HEK293 (cell line): ENCODE measurements around the gene HMOX1.

Experiments
- CTCF ChIA-PET: fragments of 350-600 bp; formaldehyde crosslinking; extraction: SDS; loops from one replicate; lab custom pipeline; 2021; ENCODE audit warnings: antibody characterized with exemption; lab: Yijun Ruan, JAX
- POLR2A ChIA-PET: fragments of 300-600 bp; formaldehyde crosslinking; extraction: SDS; loops from one replicate; lab custom pipeline; 2020; ENCODE audit warnings: antibody characterized with exemption, inconsistent platforms; lab: Yijun Ruan, JAX
- H3K27ac ChIP-seq: fragments of 200-500 bp; sonication (Bioruptor generic); 2 replicates; pipeline ENCODE4 v1.5.1; 2014; ENCODE audit warnings: low read depth, low read length, control low read depth, inconsistent platforms; ENCODE audit errors: extremely low read depth
- H3K36me3 ChIP-seq, 2 experiments: fragments of 200-500 bp in 1 of 2; sonication (Bioruptor generic) in 1 of 2; 1 replicate in 1 of 2; 2 replicates in 1 of 2; pipeline ENCODE4 v1.5.1; 2014 to 2017; ENCODE audit warnings: inconsistent platforms in 2 of 2, low read length in 2 of 2; ENCODE audit not compliant: control insufficient read depth in 2 of 2, insufficient read depth in 1 of 2
- H3K4me1 ChIP-seq: fragments of 200-500 bp; sonication (Bioruptor generic); 2 replicates; pipeline ENCODE4 v1.5.1; 2014; ENCODE audit warnings: mild to moderate bottlenecking, low read length, inconsistent platforms; ENCODE audit not compliant: control insufficient read depth, insufficient read depth
- H3K4me3 ChIP-seq: 2 replicates; pipeline ENCODE4 v1.5.1; 2011; ENCODE audit warnings: low read depth, mild to moderate bottlenecking, control low read depth, low read length, moderate library complexity
- H3K9me3 ChIP-seq: fragments of 200-500 bp; sonication (Bioruptor generic); 2 replicates; pipeline ENCODE4 v1.5.1; 2014; ENCODE audit warnings: low read depth, low read length, inconsistent platforms; ENCODE audit not compliant: control insufficient read depth, insufficient read depth
- GLIS1 ChIP-seq: fragments of 450-650 bp; formaldehyde crosslinking; IDR thresholded peaks from 2 replicates; pipeline ENCODE4 v1.5.1; 2016; ENCODE audit warnings: missing biosample characterization, missing genetic modification characterization
- KLF1 ChIP-seq: fragments of 450-650 bp; formaldehyde crosslinking; IDR thresholded peaks from 2 replicates; pipeline ENCODE4 v1.5.1; 2016; ENCODE audit warnings: missing biosample characterization, missing genetic modification characterization
- MYNN ChIP-seq: fragments of 450-650 bp; formaldehyde crosslinking; IDR thresholded peaks from 2 replicates; pipeline ENCODE4 v1.5.1; 2016; ENCODE audit warnings: missing biosample characterization, missing genetic modification characterization, borderline replicate concordance
- MZF1 ChIP-seq: fragments of 450-650 bp; formaldehyde crosslinking; IDR thresholded peaks from 2 replicates; pipeline ENCODE4 v1.5.1; 2017; ENCODE audit warnings: missing biosample characterization, missing genetic modification characterization, borderline replicate concordance
- SALL2 ChIP-seq: fragments of 450-650 bp; formaldehyde crosslinking; IDR thresholded peaks from 2 replicates; pipeline ENCODE4 v1.5.0; 2017; ENCODE audit warnings: missing biosample characterization, mild to moderate bottlenecking, missing genetic modification characterization, borderline replicate concordance
- SP2 ChIP-seq: fragments of 450-650 bp; formaldehyde crosslinking; IDR thresholded peaks from 2 replicates; pipeline ENCODE4 v1.5.1; 2016; ENCODE audit warnings: missing biosample characterization, missing genetic modification characterization
- ZBTB17 ChIP-seq: fragments of 450-650 bp; formaldehyde crosslinking; IDR thresholded peaks from 2 replicates; pipeline ENCODE4 v1.5.1; 2016; ENCODE audit warnings: missing biosample characterization, missing genetic modification characterization
- ZFHX2 ChIP-seq: fragments of 450-650 bp; formaldehyde crosslinking; conservative IDR thresholded peaks from 2 replicates; pipeline ENCODE4 v1.5.1; 2016; ENCODE audit warnings: missing biosample characterization, missing genetic modification characterization
- ZFP41 ChIP-seq: fragments of 450-650 bp; formaldehyde crosslinking; IDR thresholded peaks from 2 replicates; pipeline ENCODE4 v1.5.1; 2016; ENCODE audit warnings: missing biosample characterization, missing genetic modification characterization, borderline replicate concordance
- ZNF311 ChIP-seq: fragments of 450-650 bp; formaldehyde crosslinking; IDR thresholded peaks from 2 replicates; pipeline ENCODE4 v1.5.1; 2017; ENCODE audit warnings: missing biosample characterization, missing genetic modification characterization, borderline replicate concordance
- ZNF341 ChIP-seq: fragments of 450-650 bp; formaldehyde crosslinking; IDR thresholded peaks from 2 replicates; pipeline ENCODE4; 2016; ENCODE audit warnings: low read depth, missing biosample characterization, missing genetic modification characterization
- ZNF350 ChIP-seq: fragments of 450-650 bp; formaldehyde crosslinking; IDR thresholded peaks from 2 replicates; pipeline ENCODE4 v1.5.0; 2017; ENCODE audit warnings: missing biosample characterization, mild to moderate bottlenecking, missing genetic modification characterization
- ZNF404 ChIP-seq: fragments of 450-650 bp; formaldehyde crosslinking; IDR thresholded peaks from 2 replicates; pipeline ENCODE4 v1.5.1; 2017; ENCODE audit warnings: missing biosample characterization, missing genetic modification characterization
- ZNF473 ChIP-seq: fragments of 450-650 bp; formaldehyde crosslinking; IDR thresholded peaks from 2 replicates; pipeline ENCODE4 v1.5.1; 2017; ENCODE audit warnings: missing biosample characterization, missing genetic modification characterization
- ZNF549 ChIP-seq: fragments of 450-650 bp; IDR thresholded peaks from 2 replicates; pipeline ENCODE4 v1.5.1; 2018; ENCODE audit warnings: missing biosample characterization, missing genetic modification characterization, mild to moderate bottlenecking, inconsistent platforms, moderate library complexity
- ZNF560 ChIP-seq: fragments of 450-650 bp; formaldehyde crosslinking; IDR thresholded peaks from 2 replicates; pipeline ENCODE4 v1.5.1; 2017; ENCODE audit warnings: missing biosample characterization, missing genetic modification characterization, borderline replicate concordance
- ZNF561 ChIP-seq: fragments of 450-650 bp; IDR thresholded peaks from 2 replicates; pipeline ENCODE4 v1.5.1; 2018; ENCODE audit warnings: missing biosample characterization, missing genetic modification characterization, borderline replicate concordance
- ZNF571 ChIP-seq: fragments of 450-650 bp; formaldehyde crosslinking; IDR thresholded peaks from 2 replicates; pipeline ENCODE4 v1.5.0; 2017; ENCODE audit warnings: missing biosample characterization, missing genetic modification characterization
- ZNF621 ChIP-seq: fragments of 450-650 bp; formaldehyde crosslinking; IDR thresholded peaks from 2 replicates; pipeline ENCODE4 v1.5.1; 2017; ENCODE audit warnings: missing biosample characterization, missing genetic modification characterization
- ZNF747 ChIP-seq: fragments of 450-650 bp; formaldehyde crosslinking; IDR thresholded peaks from 2 replicates; pipeline ENCODE4 v1.5.1; 2016; ENCODE audit warnings: missing biosample characterization, missing genetic modification characterization
- ZNF777 ChIP-seq: fragments of 450-650 bp; formaldehyde crosslinking; IDR thresholded peaks from 2 replicates; pipeline ENCODE4 v1.5.1; 2017; ENCODE audit warnings: missing biosample characterization, missing genetic modification characterization, borderline replicate concordance
- ZNF785 ChIP-seq: fragments of 450-650 bp; formaldehyde crosslinking; IDR thresholded peaks from 2 replicates; pipeline ENCODE4 v1.5.1; 2016; ENCODE audit warnings: missing biosample characterization, missing genetic modification characterization
- ZSCAN23 ChIP-seq: fragments of 450-650 bp; formaldehyde crosslinking; IDR thresholded peaks from 2 replicates; pipeline ENCODE4 v1.5.1; 2016; ENCODE audit warnings: missing biosample characterization, missing genetic modification characterization
- TF ChIP-seq, protein P1 (sequence below): fragments of 450-650 bp; formaldehyde crosslinking; IDR thresholded peaks from 2 replicates; pipeline ENCODE4 v1.5.1; 2016; ENCODE audit warnings: missing biosample characterization, missing genetic modification characterization
- TF ChIP-seq, protein P2 (sequence below): fragments of 450-650 bp; formaldehyde crosslinking; IDR thresholded peaks from 2 replicates; pipeline ENCODE4 v1.5.1; 2016; ENCODE audit warnings: missing biosample characterization, missing genetic modification characterization
- TF ChIP-seq, protein P3 (sequence below): fragments of 450-650 bp; formaldehyde crosslinking; IDR thresholded peaks from 2 replicates; pipeline ENCODE4 v1.5.1; 2016; ENCODE audit warnings: missing biosample characterization, missing genetic modification characterization, low read depth

HMOX1 gene

DNA sequence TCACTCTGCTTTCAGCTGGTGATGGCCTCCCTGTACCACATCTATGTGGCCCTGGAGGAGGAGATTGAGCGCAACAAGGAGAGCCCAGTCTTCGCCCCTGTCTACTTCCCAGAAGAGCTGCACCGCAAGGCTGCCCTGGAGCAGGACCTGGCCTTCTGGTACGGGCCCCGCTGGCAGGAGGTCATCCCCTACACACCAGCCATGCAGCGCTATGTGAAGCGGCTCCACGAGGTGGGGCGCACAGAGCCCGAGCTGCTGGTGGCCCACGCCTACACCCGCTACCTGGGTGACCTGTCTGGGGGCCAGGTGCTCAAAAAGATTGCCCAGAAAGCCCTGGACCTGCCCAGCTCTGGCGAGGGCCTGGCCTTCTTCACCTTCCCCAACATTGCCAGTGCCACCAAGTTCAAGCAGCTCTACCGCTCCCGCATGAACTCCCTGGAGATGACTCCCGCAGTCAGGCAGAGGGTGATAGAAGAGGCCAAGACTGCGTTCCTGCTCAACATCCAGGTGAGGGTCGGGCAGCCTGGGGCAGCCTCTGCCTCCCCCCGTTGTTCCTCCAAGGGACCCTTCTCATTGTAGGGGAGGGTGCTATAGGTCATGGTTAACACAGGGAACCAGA is 5.9 kb downstream of the HMOX1 start:
- CTCF ChIA-PET, result interaction anchor here (0.6 to 0.7 kb wide), 2 partner anchors 197 to 891 kb away, joined by 3 to 4 read pairs; no protein-coding TSS in a partner anchor
- Histone ChIP-seq H3K4me3 (no peak overlapping the region), H3K27ac (no peak overlapping the region), H3K36me3 (peaks cover 0 to 70% of the 10 kb centered on the region in 2 experiments; a peak in 2 of 3 replicates)
- TF ChIP-seq ZBTB17, result no peak
- TF ChIP-seq ZSCAN23 (tag by site-specific recombination), result no peak
- no peak for TF ChIP-seq ZNF549
- no peak for TF ChIP-seq ZNF747 (tag by site-specific recombination)
- no peak for TF ChIP-seq MZF1 (tag by site-specific recombination)
- no peak for TF ChIP-seq ZNF621
- no peak for TF ChIP-seq ZNF341 (tag by site-specific recombination)
- no peak for TF ChIP-seq ZNF473
- no peak for TF ChIP-seq ZNF561
- TF ChIP-seq ZNF311 (tag by site-specific recombination), result no peak
- TF ChIP-seq GLIS1 (tag by site-specific recombination), result no peak
- no peak for TF ChIP-seq ZNF785
- TF ChIP-seq KLF1 (tag by site-specific recombination), result no peak
- no peak for TF ChIP-seq ZNF404 (tag by site-specific recombination)
- no peak for TF ChIP-seq ZFP41 (tag by site-specific recombination)
- no peak for TF ChIP-seq ZNF350 (tag by site-specific recombination)
- no peak for TF ChIP-seq ZNF571 (tag by site-specific recombination)
- TF ChIP-seq, protein P1, sequence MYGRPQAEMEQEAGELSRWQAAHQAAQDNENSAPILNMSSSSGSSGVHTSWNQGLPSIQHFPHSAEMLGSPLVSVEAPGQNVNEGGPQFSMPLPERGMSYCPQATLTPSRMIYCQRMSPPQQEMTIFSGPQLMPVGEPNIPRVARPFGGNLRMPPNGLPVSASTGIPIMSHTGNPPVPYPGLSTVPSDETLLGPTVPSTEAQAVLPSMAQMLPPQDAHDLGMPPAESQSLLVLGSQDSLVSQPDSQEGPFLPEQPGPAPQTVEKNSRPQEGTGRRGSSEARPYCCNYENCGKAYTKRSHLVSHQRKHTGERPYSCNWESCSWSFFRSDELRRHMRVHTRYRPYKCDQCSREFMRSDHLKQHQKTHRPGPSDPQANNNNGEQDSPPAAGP (tag by site-specific recombination), result no peak
- TF ChIP-seq, protein P2, sequence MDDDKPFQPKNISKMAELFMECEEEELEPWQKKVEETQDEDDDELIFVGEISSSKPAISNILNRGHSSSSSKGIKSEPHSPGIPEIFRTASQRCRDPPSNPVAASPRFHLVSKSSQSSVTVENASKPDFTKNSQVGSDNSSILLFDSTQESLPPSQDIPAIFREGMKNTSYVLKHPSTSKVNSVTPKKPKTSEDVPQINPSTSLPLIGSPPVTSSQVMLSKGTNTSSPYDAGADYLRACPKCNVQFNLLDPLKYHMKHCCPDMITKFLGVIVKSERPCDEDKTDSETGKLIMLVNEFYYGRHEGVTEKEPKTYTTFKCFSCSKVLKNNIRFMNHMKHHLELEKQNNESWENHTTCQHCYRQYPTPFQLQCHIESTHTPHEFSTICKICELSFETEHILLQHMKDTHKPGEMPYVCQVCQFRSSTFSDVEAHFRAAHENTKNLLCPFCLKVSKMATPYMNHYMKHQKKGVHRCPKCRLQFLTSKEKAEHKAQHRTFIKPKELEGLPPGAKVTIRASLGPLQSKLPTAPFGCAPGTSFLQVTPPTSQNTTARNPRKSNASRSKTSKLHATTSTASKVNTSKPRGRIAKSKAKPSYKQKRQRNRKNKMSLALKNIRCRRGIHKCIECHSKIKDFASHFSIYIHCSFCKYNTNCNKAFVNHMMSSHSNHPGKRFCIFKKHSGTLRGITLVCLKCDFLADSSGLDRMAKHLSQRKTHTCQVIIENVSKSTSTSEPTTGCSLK (tag by site-specific recombination), result no peak
- TF ChIP-seq SP2 (tag by site-specific recombination), result no peak
- TF ChIP-seq, all 188 proteins: peak for 0
- Histone ChIP-seq H3K4me1 (peaks cover under 1% of the 10 kb centered on the region; the same call in 1 of the 2 replicates), H3K9me3 (no peaks in the 10 kb centered on the region)
- POLR2A ChIA-PET, result interaction anchor here (0.5 to 1.1 kb wide), 2 partner anchors 16 kb away, joined by 3 read pairs; no protein-coding TSS in a partner anchor

DNA sequence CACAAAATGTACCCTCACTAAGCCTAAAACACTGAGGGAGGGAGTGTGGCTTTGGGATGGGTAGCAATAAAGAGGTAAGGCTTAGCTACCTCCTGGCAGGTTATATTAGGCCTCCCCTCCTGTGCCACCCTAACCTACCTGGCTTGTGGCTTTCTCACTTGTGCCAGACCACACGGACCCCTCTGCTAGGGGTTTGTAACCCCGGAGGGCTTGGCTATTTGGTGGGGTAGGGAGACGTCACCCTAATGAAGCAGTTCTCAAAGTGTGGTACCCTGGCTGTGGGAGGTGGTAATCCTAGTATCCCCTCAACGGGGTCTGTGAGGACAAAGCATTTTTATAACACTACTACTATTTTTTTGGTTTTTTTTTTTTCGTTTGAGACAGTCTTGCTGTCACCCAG is 10.0 kb downstream of the HMOX1 start:
- H3K4me1 ChIP-seq, result peaks cover 4% of the 10 kb centered on the region
- peaks cover 0 to 61% of the 10 kb centered on the region in 2 experiments; a peak in 2 of 3 replicates for H3K36me3 ChIP-seq
- CTCF ChIA-PET, result no interaction called here
- TF ChIP-seq ZNF777 (tag by site-specific recombination) (no peak), MYNN (tag by site-specific recombination) (no peak), ZFHX2 (tag by site-specific recombination) (no peak), ZNF560 (tag by site-specific recombination) (no peak), SALL2 (tag by site-specific recombination) (no peak)
- TF ChIP-seq, protein P3, sequence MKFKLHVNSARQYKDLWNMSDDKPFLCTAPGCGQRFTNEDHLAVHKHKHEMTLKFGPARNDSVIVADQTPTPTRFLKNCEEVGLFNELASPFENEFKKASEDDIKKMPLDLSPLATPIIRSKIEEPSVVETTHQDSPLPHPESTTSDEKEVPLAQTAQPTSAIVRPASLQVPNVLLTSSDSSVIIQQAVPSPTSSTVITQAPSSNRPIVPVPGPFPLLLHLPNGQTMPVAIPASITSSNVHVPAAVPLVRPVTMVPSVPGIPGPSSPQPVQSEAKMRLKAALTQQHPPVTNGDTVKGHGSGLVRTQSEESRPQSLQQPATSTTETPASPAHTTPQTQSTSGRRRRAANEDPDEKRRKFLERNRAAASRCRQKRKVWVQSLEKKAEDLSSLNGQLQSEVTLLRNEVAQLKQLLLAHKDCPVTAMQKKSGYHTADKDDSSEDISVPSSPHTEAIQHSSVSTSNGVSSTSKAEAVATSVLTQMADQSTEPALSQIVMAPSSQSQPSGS (tag by site-specific recombination), result no peak
- H3K9me3 ChIP-seq, result no peaks in the 10 kb centered on the region
- H3K27ac ChIP-seq, result no peak overlapping the region
- no peak overlapping the region for H3K4me3 ChIP-seq
- POLR2A ChIA-PET, result no interaction called here
